Endothelial cell of umbilical vein (primary cell): ENCODE results near the gene WDR27. TPM values are rescaled to one million over a fixed set of nuclear protein-coding genes. Genes with fewer than 3 reads are reported as not detected.

ENCODE experiments used
- BruUV-seq: library from RNA; stranded (reverse); fragments of 400-500 nt; replicated peaks from 2 replicates; lab custom pipeline; 2021; lab: Mats Ljungman, UMichigan
- CTCF ChIA-PET: fragments of 300-600, 350-600 bp; sonication (Branson Sonifier 250); formaldehyde crosslinking; loops from one replicate; lab custom pipeline; 2021; ENCODE audit warnings: antibody characterized with exemption, inconsistent platforms; lab: Charles Lee
- POLR2A ChIA-PET: fragments of 300-600, 350-600 bp; sonication (Branson Sonifier 250); formaldehyde crosslinking; loops from one replicate; lab custom pipeline; 2021; ENCODE audit warnings: antibody characterized with exemption, inconsistent platforms; lab: Charles Lee
- DNase-seq: peaks from one replicate; pipeline ENCODE4 v3.0.0-alpha.2; 2011; ENCODE audit warnings: low read depth, low spot score
- FAIRE-seq: peaks from 2 replicates; lab custom pipeline; 2011; peaks lifted over from hg19 to GRCh38; lab: Jason Lieb, UNC
- H2AFZ ChIP-seq: 2 replicates; pipeline ENCODE4 v1.6.0; 2012; ENCODE audit warnings: low read depth, low read length, control low read depth, inconsistent platforms
- H3K27ac ChIP-seq: 2 replicates; pipeline ENCODE4 v1.5.1; 2011; ENCODE audit warnings: low read depth, mild to moderate bottlenecking, control low read depth, low read length, moderate library complexity; ENCODE audit not compliant: insufficient read depth
- H3K27me3 ChIP-seq, 2 experiments: 2 replicates each; pipeline versions ENCODE4 v1.6.0 to v1.6.1; 2011; ENCODE audit warnings: low read length in 2 of 2, mixed read lengths in 1 of 2; ENCODE audit not compliant: control insufficient read depth in 2 of 2, insufficient read depth in 2 of 2
- H3K36me3 ChIP-seq, 2 experiments: 2 replicates in 1 of 2; 3 replicates in 1 of 2; pipeline ENCODE4 v1.5.1; 2011; ENCODE audit warnings: low read length in 2 of 2, mild to moderate bottlenecking in 1 of 2, moderate library complexity in 1 of 2; ENCODE audit not compliant: control insufficient read depth in 2 of 2, insufficient read depth in 2 of 2; ENCODE audit errors: extremely low read depth in 1 of 2
- H3K4me1 ChIP-seq: 3 replicates; pipeline ENCODE4 v1.5.1; 2011; ENCODE audit warnings: mild to moderate bottlenecking, low read length; ENCODE audit not compliant: control insufficient read depth, insufficient read depth; ENCODE audit errors: extremely low read depth
- H3K4me2 ChIP-seq: 2 replicates; pipeline ENCODE4 v1.6.1; 2011; ENCODE audit warnings: low read length, control low read depth, mixed read lengths; ENCODE audit not compliant: insufficient read depth
- H3K4me3 ChIP-seq, 3 experiments: fragments of 200-600 bp in 1 of 3; sonication (generic), shearing (Covaris generic) in 1 of 3; replicated peaks in 1 of 3; 2 replicates each; pipeline ENCODE4 v1.5.1; 2011 to 2016; ENCODE audit warnings: control low read depth in 3 of 3, low read length in 3 of 3, mild to moderate bottlenecking in 2 of 3, inconsistent platforms in 1 of 3, low read depth in 1 of 3, moderate library complexity in 1 of 3; ENCODE audit not compliant: insufficient read depth in 1 of 3
- H3K79me2 ChIP-seq: 2 replicates; pipeline ENCODE4 v1.6.0; 2012; ENCODE audit warnings: low read length, inconsistent platforms; ENCODE audit not compliant: control insufficient read depth, insufficient read depth
- H3K9ac ChIP-seq: replicated peaks from 2 replicates; pipeline ENCODE3; 2011; ENCODE audit warnings: low read length, control low read depth; ENCODE audit not compliant: insufficient read depth; ENCODE audit errors: extremely low read depth
- H3K9me1 ChIP-seq: replicated peaks from 3 replicates; pipeline ENCODE4 v1.6.0; 2011; ENCODE audit warnings: mild to moderate bottlenecking, low read length; ENCODE audit not compliant: control insufficient read depth, insufficient read depth; ENCODE audit errors: extremely low read depth
- H3K9me3 ChIP-seq: replicated peaks from 2 replicates; pipeline ENCODE4 v1.5.1; 2012; ENCODE audit warnings: low read length, inconsistent platforms; ENCODE audit not compliant: control insufficient read depth, insufficient read depth
- H4K20me1 ChIP-seq: replicated peaks from 2 replicates; pipeline ENCODE3; 2011; ENCODE audit warnings: mild to moderate bottlenecking, low read length; ENCODE audit not compliant: control insufficient read depth, insufficient read depth; ENCODE audit errors: extremely low read depth
- CTCF ChIP-seq, 2 donors: IDR thresholded peaks; 1 replicate in 1 of 2; 2 replicates in 1 of 2; pipeline ENCODE4 v1.5.1; 2011; ENCODE audit warnings: low read length in 2 of 2, mild to moderate bottlenecking in 2 of 2, moderate library complexity in 2 of 2, control low read depth in 1 of 2, inconsistent platforms in 1 of 2, low read depth in 1 of 2; ENCODE audit not compliant: insufficient read depth in 1 of 2; ENCODE audit errors: extremely low read depth in 1 of 2
- EZH2 ChIP-seq: IDR thresholded peaks from 2 replicates; pipeline ENCODE4 v1.6.1; 2012; ENCODE audit warnings: borderline replicate concordance, low read depth, mild to moderate bottlenecking, moderate library complexity, low read length, inconsistent platforms; ENCODE audit not compliant: severe bottlenecking
- FOS ChIP-seq: IDR thresholded peaks from 2 replicates; pipeline ENCODE4 v1.6.1; 2011; ENCODE audit warnings: mild to moderate bottlenecking, low read length, moderate library complexity, borderline replicate concordance; ENCODE audit not compliant: insufficient read depth
- GATA2 ChIP-seq: IDR thresholded peaks from 2 replicates; pipeline ENCODE4 v1.7.0; 2011; ENCODE audit warnings: low read depth, mild to moderate bottlenecking, moderate library complexity, mixed read lengths, low read length; ENCODE audit not compliant: insufficient read length, insufficient read depth
- JUN ChIP-seq: IDR thresholded peaks from 2 replicates; pipeline ENCODE4 v1.6.1; 2011; ENCODE audit warnings: borderline replicate concordance, low read depth; ENCODE audit not compliant: insufficient read length, insufficient read depth
- MYC ChIP-seq: IDR thresholded peaks from one replicate; pipeline ENCODE4 v1.6.1; 2011; ENCODE audit warnings: mild to moderate bottlenecking, low read depth, low read length
- POLR2A ChIP-seq: IDR thresholded peaks from 2 replicates; pipeline ENCODE4 v1.6.1; 2012; ENCODE audit warnings: low read depth, mild to moderate bottlenecking, control low read depth, low read length
- POLR2AphosphoS5 ChIP-seq: IDR thresholded peaks from 2 replicates; pipeline ENCODE4 v1.6.1; 2012; ENCODE audit warnings: low read depth, mild to moderate bottlenecking, control low read depth, low read length, moderate library complexity; ENCODE audit not compliant: insufficient read depth
- dilution Hi-C: fragments of 300-500 bp; cut with MboI; formaldehyde crosslinking; loops from one replicate; pipeline ENCODE4 v1.15.0; 2019; ENCODE audit warnings: low sequenced_read_pairs; ENCODE audit not compliant: extremely low pct_ligation_motif_present
- intact Hi-C: fragments of 100-400 bp; cut with micrococcal nuclease; formaldehyde crosslinking; loops from one replicate; pipeline ENCODE4 v1.10.0; 2022
- polyA plus RNA-seq, 4 experiments: library from polyadenylated mRNA; depleted of rRNA in 3 of 4; stranded (reverse) in 3 of 4; unstranded in 1 of 4; fragments of >200 nt; gene quantifications; 2 replicates each; pipeline versions ENCODE4 v1.2.1 to v1.2.3, GENCODE V29; 2011 to 2012; ENCODE audit warnings: missing spikeins in 1 of 4
- total RNA-seq: library from RNA; stranded (reverse); gene quantifications from 2 replicates; pipeline ENCODE4 v1.2.3, GENCODE V29; 2021
- TF ChIP-seq, protein P1 (sequence below): IDR thresholded peaks from 2 replicates; pipeline ENCODE4 v1.6.1; 2011; ENCODE audit not compliant: insufficient read depth, insufficient read length

The WDR27 gene
- total and polyA plus RNA-seq, 2 donors (not counting 3 experiments of a cell fraction or from before 2014, with no cell fraction given): 60.1 to 69.7 TPM

DNA sequence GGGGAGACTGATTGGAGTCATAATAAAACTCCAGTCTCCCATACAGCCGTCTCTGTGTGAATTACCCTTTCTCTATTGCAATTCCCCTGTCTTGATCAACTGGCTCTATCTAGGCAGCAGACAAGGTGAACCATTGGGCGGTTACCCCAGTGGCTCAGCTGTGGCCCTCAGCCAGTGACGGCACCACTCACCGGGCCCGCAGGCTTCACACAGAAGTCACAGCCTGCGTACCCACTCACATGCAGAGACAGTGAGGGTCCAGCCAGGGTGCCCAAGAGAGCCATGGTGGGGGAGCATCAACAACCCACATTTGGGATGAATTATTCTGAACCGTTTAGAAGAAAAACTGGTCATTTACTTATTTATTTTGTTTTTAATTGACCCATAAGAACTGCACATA lies 78.5 kb downstream of the WDR27 start:
- CTCF ChIA-PET: no interaction called here

More for the DNA sequence above, 78.5 kb downstream of the WDR27 start:
- Histone ChIP-seq H3K9me1 (no peaks in the 10 kb centered on the region), H4K20me1 (no peaks in the 10 kb centered on the region), H3K27ac (no peak overlapping the region), H3K4me1 (peaks cover 4% of the 10 kb centered on the region), H3K36me3 (peaks cover 0 to 6% of the 10 kb centered on the region in 2 experiments), H3K79me2 (no peaks in the 10 kb centered on the region), H3K27me3 (no peaks in the 10 kb centered on the region), H3K9me3 (no peaks in the 10 kb centered on the region), H3K9ac (no peak overlapping the region), H3K4me2 (no peak overlapping the region), H2AFZ (no peak overlapping the region), H3K4me3 (no peak overlapping the region)
- DNase-seq (no peak), FAIRE-seq (no peak)
- intact Hi-C loops (no loop called here), dilution Hi-C loops (no loop called here)
- POLR2A ChIA-PET: no interaction called here
- TF ChIP-seq POLR2AphosphoS5: no peak
- TF ChIP-seq POLR2A: no peak
- TF ChIP-seq JUN: no peak
- TF ChIP-seq EZH2: no peak
- no peak for TF ChIP-seq CTCF (IDR thresholded peaks at IDR 0.05; ENCODE audit: extremely low read depth in 1 of 2, insufficient read depth in 1 of 2, low read depth in 1 of 2, low read length in 2 of 2)
- TF ChIP-seq, protein P1, sequence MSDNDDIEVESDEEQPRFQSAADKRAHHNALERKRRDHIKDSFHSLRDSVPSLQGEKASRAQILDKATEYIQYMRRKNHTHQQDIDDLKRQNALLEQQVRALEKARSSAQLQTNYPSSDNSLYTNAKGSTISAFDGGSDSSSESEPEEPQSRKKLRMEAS: no peak
- TF ChIP-seq MYC: no peak
- TF ChIP-seq FOS: no peak
- TF ChIP-seq GATA2: no peak
- no TSS peak for BruUV-seq
